ENCODE data around the gene TBK1.

The TBK1 gene

DNA sequence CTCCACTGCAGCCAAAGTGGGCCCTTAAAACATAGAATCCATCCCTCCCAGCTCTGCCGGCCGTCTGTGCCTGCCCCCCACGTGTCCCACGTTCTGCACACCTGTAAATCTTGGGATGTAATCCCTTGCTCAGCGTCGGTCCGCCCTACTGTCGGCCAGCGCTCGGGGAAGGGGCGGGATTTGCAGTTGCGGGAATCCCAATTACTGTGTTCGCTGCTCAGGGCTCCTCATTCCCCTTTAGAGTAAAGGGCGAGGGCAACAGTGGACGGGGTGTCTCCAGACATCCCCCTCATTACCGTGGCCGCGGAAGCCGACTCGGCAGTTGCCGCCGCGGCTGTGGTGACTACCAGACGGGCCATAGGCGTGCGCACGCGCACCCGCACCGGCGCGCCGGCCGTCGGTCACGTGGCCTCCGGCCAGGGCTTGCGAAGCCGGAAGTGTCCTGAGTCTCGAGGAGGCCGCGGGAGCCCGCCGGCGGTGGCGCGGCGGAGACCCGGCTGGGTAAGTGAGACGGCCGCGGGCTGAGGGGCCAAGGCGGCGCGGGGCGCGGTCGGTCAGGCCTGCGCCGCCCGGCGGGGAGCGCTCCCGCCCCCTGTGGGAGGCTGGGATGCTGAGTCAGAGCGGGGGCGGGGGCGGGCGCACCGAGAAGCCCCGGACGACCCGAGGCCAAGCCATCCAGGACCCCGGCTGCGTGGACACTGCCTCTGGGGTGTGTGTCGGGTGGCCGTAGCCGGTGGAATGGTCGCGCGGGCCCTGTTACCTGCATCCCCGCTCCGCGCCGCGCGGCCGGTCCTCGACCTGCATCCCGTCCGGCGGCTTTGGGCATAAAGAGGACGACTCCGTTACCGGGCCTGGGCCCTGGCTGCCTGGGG, at the start of gene TBK1:
TBK1 (plus strand) TSS at position 434 of the 872 bp plus-strand sequence. CDS start 3,751 bp downstream, outside the sequence.
- H3K9me3 Mint-ChIP-seq = no peaks in the 10 kb centered on the region
- H3K27ac Mint-ChIP-seq = peak within 1 kb of the TSS; percentile 92
- H3K4me3 Mint-ChIP-seq = peak within 1 kb of the TSS; percentile 95
- H3K27me3 Mint-ChIP-seq = no peaks in the 10 kb centered on the region
- H3K4me1 Mint-ChIP-seq = peaks cover 26% of the 10 kb centered on the region
- DNase-seq (ENCODE audit: low spot score in 2 of 2) = peak; percentile 50 to 76
- peak; percentile 75 for ATAC-seq (ENCODE audit: low read depth)
- peaks cover 4% of the 10 kb centered on the region for H3K36me3 Mint-ChIP-seq

DNA sequence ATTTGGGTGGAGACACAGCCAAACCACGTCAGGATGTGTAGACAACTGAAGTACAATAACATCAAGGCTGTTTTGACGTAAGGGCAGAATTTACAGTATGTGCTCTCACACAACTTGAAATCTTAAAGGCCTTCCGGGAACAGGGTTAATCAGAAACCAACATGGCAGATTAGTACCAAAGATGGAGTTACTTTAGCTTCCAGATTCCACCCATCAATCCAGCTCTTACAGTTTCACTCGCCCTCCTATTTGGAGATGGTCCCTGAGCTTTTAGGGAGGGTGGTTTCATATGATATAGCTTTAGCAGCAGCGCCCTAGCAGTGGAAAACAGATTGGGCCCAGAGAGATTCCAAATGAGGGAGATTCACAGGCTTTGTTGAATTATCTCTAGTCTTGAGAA, 49.7 kb upstream of the TBK1 start:
- Mint-ChIP-seq H3K4me1 (peaks cover 2% of the 10 kb centered on the region), H3K27me3 (no peaks in the 10 kb centered on the region), H3K4me3 (no peak overlapping the region), H3K9me3 (no peaks in the 10 kb centered on the region), H3K27ac (no peak overlapping the region), H3K36me3 (no peaks in the 10 kb centered on the region)
- DNase-seq (ENCODE audit: low spot score in 2 of 2) (no peak), ATAC-seq (ENCODE audit: low read depth) (no peak)

DNA sequence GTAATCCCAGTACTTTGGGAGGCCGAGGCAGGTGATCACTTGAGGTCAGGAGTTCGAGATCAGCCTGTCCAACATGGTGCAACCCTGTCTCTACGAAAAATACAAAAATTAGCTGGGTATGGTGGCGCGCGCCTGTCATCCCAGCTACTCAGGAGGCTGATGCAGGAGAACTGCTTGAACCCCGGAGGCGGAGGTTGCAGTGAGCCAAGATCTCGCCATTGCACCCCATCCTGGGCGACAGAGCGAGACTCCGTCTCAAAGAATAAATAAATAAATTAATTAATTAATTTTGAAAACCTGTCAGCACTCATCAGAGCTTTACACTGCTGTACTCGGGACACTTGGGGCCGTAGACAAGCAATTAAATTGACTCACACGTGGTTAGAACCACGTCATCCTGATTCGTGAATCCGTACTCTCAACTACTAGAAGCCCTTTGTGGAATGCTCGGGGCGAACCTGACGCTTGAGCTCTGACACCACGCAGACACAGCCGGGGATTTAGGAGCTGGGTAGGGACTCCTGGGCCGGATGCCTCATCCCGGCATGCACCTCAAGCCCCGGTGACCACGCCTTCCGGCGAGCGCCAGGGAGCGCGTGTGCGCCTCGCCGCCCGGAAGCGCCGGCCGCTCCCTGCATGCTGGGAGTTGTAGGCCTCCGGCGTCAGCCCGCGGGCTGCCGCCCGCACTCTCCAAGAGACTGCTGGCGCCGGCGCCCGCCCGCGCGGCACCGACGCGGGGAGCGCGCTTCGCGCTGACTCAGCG, 48.0 kb upstream of the TBK1 start, which contains the start of gene XPOT:
XPOT (plus strand) TSS at position 686 of the 763 bp plus-strand sequence. CDS start 5,644 bp downstream, outside the sequence.
- Mint-ChIP-seq H3K4me3 (peak within 1 kb of the TSS; percentile 94), H3K9me3 (no peaks in the 10 kb centered on the region), H3K36me3 (no peaks in the 10 kb centered on the region), H3K4me1 (peaks cover 5% of the 10 kb centered on the region), H3K27ac (peak within 1 kb of the TSS; percentile 94), H3K27me3 (no peaks in the 10 kb centered on the region)
- ATAC-seq (ENCODE audit: low read depth) (peak; percentile 93), DNase-seq (ENCODE audit: low spot score in 2 of 2) (peak; percentile 81 to 86)

DNA sequence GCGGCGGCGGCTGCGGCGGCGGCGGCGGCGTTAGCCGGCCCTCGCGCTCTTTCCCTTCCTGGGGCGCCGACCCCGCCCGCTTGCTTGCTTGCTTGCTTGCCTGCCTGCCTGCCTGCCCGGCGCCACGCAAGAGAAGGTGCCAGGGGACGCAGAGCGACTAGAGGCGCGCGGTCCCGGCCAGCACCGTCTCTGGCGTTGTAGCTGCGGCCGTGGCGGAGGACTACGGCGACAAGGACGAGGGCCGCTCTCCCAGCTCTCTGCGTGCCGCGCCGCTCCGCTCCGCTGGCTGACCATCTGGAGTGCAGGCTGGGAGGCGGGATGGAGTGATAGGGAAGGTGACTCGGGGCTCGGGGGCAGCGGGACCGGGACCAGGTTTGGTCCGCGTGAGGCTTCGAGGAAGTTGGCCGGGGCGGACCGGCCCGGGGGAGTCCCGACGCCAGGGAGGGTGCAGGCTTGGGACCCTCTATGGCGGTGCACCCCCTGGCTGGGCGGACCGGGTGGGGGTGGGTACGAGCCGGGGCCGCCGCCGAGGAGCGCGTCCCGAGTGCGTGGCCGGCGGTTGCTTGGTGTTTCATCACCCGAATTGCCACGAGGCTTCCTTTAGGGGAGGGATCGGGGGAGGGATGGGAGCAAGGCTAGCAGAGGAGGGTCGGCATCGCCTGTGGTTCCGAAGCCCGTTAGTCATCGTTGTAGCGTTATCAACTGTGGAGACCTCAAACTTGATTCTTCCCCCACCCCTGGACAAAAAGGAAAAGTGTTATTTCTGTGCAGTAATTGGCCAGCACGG, 47.3 kb upstream of the TBK1 start:
- H3K4me3 Mint-ChIP-seq = peak overlapping the region; percentile 94
- no peak for DNase-seq (ENCODE audit: low spot score in 2 of 2)
- no peaks in the 10 kb centered on the region for H3K27me3 Mint-ChIP-seq
- H3K9me3 Mint-ChIP-seq = no peaks in the 10 kb centered on the region
- H3K27ac Mint-ChIP-seq = peak overlapping the region; percentile 94
- H3K4me1 Mint-ChIP-seq = peaks cover 5% of the 10 kb centered on the region
- peak; percentile 2 for ATAC-seq (ENCODE audit: low read depth)
- no peaks in the 10 kb centered on the region for H3K36me3 Mint-ChIP-seq

DNA sequence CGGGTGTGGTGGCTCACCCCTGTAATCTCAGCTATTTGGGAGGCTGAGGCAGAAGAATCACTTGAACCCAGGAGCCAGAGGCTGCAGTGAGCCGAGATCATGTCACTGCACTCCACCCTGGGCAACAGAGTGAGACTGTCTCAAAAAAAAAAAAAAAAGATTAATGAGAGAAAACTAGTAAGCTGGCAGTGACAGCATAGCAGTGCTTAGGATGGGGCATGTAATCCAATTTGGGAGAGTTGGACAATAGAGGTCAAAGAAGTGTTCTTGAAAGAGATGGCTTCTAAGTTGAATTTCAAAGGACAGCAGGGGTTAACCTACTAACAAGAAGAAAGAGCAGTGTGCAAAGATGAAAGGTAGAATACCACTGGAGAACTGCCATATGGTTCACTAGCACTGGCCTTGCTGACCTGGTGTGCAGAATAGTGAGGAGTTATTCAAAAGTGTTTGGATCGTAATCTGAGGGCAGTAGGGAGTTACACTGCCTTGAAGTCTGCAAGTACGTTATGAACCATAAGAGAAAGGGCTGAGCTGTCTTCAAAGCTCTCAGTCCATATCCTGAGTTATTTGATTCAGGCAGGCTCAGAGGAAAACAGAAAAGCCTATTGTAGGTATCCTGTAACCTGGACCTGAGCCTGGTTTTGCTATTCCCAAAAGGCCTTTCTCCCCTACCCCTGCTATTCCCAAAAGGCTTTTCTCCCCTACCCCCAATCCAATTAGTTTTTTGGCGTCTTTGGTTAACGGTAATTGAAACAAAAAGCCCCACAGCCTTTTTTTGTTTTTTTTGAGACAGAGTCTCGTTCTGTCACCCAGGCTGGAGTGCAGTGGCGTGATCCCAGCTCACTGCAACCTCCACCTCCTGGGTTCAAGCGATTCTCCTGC, 44.3 kb upstream of the TBK1 start:
- Mint-ChIP-seq H3K27me3 (no peaks in the 10 kb centered on the region), H3K36me3 (peaks cover 8% of the 10 kb centered on the region), H3K4me3 (no peak overlapping the region), H3K4me1 (peaks cover 5% of the 10 kb centered on the region), H3K9me3 (no peaks in the 10 kb centered on the region), H3K27ac (no peak overlapping the region)
- DNase-seq (ENCODE audit: low spot score in 2 of 2) = no peak
- ATAC-seq (ENCODE audit: low read depth) = no peak

DNA sequence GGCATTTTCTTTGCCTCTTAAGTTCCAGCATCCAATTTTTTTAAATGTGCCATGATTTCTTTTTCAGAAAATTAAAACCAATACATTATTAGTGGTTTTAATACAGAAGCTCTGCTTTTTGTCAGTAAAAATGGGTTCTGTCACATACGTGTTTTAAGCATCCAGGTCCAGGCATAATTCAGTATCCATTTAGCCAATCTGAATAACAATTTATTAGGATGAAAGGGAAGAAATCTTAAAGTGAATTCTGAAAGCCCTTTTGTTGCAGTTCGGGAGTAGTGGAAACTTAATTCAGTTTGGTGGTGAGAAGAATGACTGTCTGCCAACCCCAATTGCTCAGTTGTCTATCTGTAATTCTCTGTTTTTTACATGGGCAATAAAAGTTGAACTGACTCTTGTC, 40.5 kb upstream of the TBK1 start:
- no peaks in the 10 kb centered on the region for H3K27me3 Mint-ChIP-seq
- H3K27ac Mint-ChIP-seq = no peak overlapping the region
- peaks cover 16% of the 10 kb centered on the region for H3K36me3 Mint-ChIP-seq
- no peaks in the 10 kb centered on the region for H3K9me3 Mint-ChIP-seq
- DNase-seq (ENCODE audit: low spot score in 2 of 2) = no peak
- peaks cover 3% of the 10 kb centered on the region for H3K4me1 Mint-ChIP-seq
- no peak overlapping the region for H3K4me3 Mint-ChIP-seq
- ATAC-seq (ENCODE audit: low read depth) = no peak

DNA sequence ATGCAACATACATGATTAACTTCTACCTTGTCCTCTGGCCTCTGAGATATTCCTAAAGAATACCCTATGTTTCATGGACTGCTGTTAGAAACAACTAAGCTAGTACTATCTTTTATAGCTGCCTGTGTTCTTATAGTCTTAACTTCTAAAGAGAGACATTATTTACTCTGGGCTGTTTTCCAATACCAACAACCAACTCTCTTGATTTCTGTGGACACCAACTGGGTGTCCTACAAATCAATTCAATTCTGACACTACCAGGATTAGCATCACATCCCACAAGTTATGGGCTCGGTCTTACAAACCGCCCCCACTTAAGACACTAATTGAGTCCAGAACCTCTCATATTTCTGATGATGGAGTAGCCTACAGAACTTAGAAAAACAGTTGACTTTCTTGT, 39.5 kb upstream of the TBK1 start:
- Mint-ChIP-seq H3K27me3 (no peaks in the 10 kb centered on the region), H3K4me1 (peaks cover 1% of the 10 kb centered on the region), H3K9me3 (no peaks in the 10 kb centered on the region), H3K27ac (no peak overlapping the region), H3K36me3 (peaks cover 21% of the 10 kb centered on the region), H3K4me3 (no peak overlapping the region)
- DNase-seq (ENCODE audit: low spot score in 2 of 2) = no peak
- no peak for ATAC-seq (ENCODE audit: low read depth)

DNA sequence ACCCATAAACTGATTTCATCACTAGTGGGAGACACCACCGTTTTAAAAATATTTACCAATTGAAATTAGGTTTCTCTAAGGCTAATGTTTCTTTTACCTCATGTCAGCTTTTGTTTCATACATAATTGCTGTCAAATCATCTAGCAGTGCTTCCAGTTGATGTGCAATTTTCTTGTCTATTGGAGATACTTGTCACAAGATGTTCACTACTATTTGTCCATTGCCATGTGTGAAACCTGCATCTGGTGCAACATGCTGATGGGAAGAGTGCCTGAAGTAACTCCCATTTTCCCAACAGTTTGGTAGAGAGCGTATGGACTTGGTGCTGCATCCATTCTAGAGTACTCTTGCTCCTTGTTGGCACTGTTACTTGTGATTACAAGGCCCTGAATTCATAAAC, 38.0 kb upstream of the TBK1 start:
- no peak for ATAC-seq (ENCODE audit: low read depth)
- H3K27ac Mint-ChIP-seq = no peak overlapping the region
- H3K4me3 Mint-ChIP-seq = no peak overlapping the region
- peaks cover 25% of the 10 kb centered on the region for H3K36me3 Mint-ChIP-seq
- no peak for DNase-seq (ENCODE audit: low spot score in 2 of 2)
- H3K4me1 Mint-ChIP-seq = no peaks in the 10 kb centered on the region
- H3K9me3 Mint-ChIP-seq = no peaks in the 10 kb centered on the region
- H3K27me3 Mint-ChIP-seq = no peaks in the 10 kb centered on the region

DNA sequence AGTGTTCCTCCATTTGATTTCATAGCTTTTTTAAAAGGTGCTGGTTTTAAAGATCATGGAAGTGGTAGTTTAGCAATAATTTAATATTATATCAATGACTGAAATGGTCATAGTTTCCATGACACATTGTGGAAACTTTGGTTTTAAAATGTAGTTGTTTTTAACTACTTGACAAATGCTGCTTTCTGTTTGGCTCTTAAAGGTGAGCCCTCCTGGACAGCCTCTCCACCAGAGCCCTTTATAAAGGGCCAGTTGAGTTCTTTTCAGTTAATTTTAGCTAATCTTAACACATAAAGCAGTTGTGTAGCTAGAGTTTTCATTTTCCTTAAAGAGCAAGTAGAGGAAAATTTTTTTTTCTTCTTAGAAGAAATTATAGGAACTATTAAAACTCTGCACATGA, 33.7 kb upstream of the TBK1 start:
- Mint-ChIP-seq H3K36me3 (peaks cover 26% of the 10 kb centered on the region), H3K27me3 (no peaks in the 10 kb centered on the region), H3K4me1 (no peaks in the 10 kb centered on the region), H3K9me3 (no peaks in the 10 kb centered on the region), H3K4me3 (no peak overlapping the region), H3K27ac (no peak overlapping the region)
- DNase-seq (ENCODE audit: low spot score in 2 of 2) (no peak), ATAC-seq (ENCODE audit: low read depth) (no peak)

DNA sequence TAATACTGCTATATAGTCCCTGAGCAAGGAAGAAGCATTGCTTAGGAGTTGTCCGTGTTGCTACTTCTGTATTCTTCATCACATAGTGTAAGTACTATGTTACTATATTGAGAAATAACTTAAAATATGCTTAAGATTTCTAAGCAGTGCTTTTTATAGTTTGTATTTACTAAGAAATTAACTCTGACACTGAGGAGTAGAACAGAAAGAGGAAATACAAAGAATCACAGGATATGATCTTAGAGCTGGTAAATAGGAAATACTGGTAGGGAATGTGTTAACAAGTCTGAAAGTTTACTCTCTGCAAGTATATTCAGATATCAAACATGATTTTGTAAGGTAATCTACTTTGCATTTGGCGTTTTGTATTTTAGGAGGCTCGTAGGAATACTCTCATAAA, 32.2 kb upstream of the TBK1 start:
- Mint-ChIP-seq H3K36me3 (peaks cover 27% of the 10 kb centered on the region), H3K27ac (no peak overlapping the region), H3K27me3 (no peaks in the 10 kb centered on the region), H3K4me3 (no peak overlapping the region), H3K4me1 (no peaks in the 10 kb centered on the region), H3K9me3 (no peaks in the 10 kb centered on the region)
- ATAC-seq (ENCODE audit: low read depth) = no peak
- no peak for DNase-seq (ENCODE audit: low spot score in 2 of 2)

DNA sequence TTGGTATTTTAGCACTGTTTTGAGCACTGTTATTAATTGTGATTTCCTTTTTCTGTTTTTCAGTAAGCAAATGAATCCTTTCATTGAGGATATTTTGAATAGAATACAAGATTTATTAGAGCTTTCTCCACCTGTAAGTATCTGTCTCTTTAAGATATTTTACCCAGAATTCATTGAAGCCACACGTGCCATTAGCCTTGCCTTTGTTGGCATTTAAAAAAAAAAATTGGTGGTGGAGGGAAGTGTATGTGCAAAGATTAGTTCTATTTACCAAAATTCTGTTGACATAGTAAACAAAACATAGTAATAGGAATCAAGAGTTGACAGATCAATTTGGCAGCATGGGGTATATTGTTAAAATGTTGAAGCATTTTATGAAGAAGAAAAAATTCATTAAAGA, 23.9 kb upstream of the TBK1 start:
- Mint-ChIP-seq H3K4me1 (no peaks in the 10 kb centered on the region), H3K27me3 (no peaks in the 10 kb centered on the region), H3K9me3 (no peaks in the 10 kb centered on the region), H3K27ac (no peak overlapping the region), H3K4me3 (no peak overlapping the region), H3K36me3 (peaks cover 34% of the 10 kb centered on the region)
- DNase-seq (ENCODE audit: low spot score in 2 of 2) = no peak
- no peak for ATAC-seq (ENCODE audit: low read depth)

DNA sequence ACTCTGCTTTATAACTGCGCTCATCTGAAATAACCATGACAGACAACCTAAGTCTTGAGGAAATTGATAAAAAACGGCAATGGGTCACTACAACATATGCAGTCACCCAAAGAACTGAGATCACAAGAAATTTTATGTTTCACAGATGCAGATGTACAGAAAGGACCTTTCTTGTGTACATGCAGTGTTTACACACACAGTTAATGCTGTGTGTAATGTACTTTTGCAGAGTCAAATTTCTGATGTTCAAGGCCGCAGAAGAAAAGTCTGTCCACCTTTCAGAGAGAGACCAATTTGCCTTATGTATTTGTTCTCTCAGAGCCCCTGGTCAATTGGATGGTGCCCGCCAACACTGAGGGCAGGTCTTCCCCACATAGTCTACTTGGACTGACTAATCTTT, 23.0 kb upstream of the TBK1 start:
- DNase-seq (ENCODE audit: low spot score in 2 of 2) = no peak
- peaks cover 32% of the 10 kb centered on the region for H3K36me3 Mint-ChIP-seq
- no peak overlapping the region for H3K4me3 Mint-ChIP-seq
- no peaks in the 10 kb centered on the region for H3K4me1 Mint-ChIP-seq
- H3K27me3 Mint-ChIP-seq = no peaks in the 10 kb centered on the region
- ATAC-seq (ENCODE audit: low read depth) = no peak
- no peaks in the 10 kb centered on the region for H3K9me3 Mint-ChIP-seq
- no peak overlapping the region for H3K27ac Mint-ChIP-seq

DNA sequence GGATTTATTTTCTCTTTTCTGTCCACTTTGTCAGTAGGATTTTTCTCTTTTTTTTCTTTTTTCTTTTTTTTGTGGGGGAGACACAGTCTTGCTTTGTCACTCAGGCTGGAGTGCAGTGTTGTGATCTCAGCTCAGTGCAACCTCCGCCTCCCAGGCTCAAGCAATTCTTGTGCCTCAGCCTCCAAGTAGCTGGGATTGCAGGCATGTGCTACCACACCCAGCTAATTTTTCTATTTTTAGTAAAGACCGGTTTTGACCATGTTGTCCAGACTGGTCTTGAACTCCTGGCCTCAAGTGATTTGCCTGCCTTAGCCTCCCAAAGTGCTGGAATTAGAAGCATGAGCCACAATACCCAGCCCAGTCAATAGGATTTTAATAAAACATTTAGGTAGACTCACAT, 21.0 kb upstream of the TBK1 start:
- no peak for DNase-seq (ENCODE audit: low spot score in 2 of 2)
- no peaks in the 10 kb centered on the region for H3K4me1 Mint-ChIP-seq
- no peaks in the 10 kb centered on the region for H3K9me3 Mint-ChIP-seq
- H3K36me3 Mint-ChIP-seq = peaks cover 29% of the 10 kb centered on the region
- no peaks in the 10 kb centered on the region for H3K27me3 Mint-ChIP-seq
- no peak for ATAC-seq (ENCODE audit: low read depth)
- H3K27ac Mint-ChIP-seq = no peak overlapping the region
- H3K4me3 Mint-ChIP-seq = no peak overlapping the region
